Embryonic facial prominence (tissue), 1 donor: Measurements from ENCODE around the gene CD274.
"Not testable (repeated sequence)": the region's sequence is repeated elsewhere in the genome, so short reads cannot be mapped to it uniquely, and the experiment has no call there.

Experiments used
- DNase-seq: peaks from one replicate; pipeline ENCODE4 v3.0.0-alpha.2; 2016; ENCODE audit errors: extremely low spot score

The CD274 gene

DNA sequence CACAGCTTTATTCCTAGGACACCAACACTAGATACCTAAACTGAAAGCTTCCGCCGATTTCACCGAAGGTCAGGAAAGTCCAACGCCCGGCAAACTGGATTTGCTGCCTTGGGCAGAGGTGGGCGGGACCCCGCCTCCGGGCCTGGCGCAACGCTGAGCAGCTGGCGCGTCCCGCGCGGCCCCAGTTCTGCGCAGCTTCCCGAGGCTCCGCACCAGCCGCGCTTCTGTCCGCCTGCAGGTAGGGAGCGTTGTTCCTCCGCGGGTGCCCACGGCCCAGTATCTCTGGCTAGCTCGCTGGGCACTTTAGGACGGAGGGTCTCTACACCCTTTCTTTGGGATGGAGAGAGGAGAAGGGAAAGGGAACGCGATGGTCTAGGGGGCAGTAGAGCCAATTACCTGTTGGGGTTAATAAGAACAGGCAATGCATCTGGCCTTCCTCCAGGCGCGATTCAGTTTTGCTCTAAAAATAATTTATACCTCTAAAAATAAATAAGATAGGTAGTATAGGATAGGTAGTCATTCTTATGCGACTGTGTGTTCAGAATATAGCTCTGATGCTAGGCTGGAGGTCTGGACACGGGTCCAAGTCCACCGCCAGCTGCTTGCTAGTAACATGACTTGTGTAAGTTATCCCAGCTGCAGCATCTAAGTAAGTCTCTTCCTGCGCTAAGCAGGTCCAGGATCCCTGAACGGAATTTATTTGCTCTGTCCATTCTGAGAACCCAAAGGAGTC, at the start of gene CD274:
TSS of gene CD274 (plus strand) at position 184 of the 733 bp plus-strand sequence. CDS start 5,572 bp downstream, outside the sequence.
- no peak for DNase-seq

DNA sequence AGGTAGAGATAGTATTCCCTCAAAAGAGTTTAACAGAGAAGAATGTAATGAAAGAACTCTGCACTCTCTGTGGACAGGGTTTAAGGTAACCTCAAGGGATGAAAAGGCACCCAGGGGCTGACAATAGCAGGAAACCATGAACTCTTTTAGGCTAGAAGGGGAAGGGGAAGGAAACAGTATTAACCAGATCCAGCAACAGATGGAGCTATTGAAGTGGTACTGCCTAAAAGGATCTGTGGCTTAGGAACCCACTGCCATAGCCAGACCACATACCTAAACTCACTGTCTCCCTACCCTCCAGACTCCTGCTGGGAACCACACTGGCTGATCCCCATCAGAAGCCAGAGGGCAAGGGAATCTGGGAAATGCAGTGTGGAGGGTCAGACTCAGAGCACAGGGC, 48.1 kb upstream of the CD274 start:
- DNase-seq: no peak

DNA sequence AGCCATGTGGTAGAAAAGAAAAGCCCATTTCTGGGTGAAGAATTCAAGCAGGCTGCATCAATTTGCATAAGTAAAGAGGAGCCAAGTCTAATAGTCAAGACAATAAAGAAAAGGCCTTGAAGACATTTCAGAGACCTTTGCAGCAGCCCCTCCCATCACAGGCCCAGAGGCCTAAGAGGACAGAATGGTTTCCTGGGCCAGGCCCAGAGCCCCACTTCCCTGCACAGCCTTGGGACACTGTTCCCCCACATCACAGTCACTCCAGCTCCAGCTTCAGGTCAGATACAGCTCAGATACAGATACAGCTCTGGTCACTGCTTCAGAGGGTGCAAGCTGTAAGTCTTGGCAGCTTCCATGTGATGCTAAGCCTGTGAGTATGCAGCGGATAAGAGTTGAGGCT, 41.7 kb upstream of the CD274 start:
- no peak for DNase-seq

DNA sequence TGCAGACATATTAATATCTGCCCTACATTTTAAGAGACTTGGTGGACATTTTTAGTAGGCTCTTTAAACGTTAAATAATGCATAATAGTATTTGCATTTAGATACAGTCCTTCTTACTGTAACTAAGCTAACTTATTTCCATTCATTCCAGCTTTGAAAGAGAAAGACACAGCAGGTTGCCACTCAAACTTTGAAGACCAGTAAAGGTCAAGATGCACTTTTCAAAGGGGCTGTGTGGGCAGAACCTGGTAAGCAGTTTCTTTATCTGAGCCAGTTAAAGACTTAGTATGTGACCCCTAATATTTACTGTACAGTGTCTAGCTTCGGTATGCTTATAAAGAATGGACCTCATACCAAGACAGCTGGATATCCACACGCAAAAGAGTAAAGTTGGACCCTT, 33.4 kb upstream of the CD274 start:
- no peak for DNase-seq

DNA sequence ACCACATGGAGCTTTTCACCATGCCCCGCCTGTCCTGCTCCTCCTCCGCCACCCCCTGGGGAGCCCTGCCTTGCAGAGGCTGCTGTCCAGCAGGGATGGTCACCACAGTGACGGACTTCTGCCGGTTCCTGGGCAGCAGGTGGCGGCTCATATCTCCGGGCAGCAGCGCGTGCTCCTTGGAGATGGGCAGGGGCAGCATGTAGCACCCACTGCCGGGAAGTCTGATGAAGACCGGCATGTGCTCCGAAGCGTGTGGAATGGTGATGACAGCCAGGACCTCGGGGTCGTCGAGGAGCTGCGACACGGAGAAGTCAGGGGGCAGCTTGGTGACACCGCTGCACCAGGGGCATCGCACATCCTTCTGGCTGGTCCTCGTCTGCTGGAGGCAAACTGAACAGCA, 31.9 kb upstream of the CD274 start:
- DNase-seq: no peak

DNA sequence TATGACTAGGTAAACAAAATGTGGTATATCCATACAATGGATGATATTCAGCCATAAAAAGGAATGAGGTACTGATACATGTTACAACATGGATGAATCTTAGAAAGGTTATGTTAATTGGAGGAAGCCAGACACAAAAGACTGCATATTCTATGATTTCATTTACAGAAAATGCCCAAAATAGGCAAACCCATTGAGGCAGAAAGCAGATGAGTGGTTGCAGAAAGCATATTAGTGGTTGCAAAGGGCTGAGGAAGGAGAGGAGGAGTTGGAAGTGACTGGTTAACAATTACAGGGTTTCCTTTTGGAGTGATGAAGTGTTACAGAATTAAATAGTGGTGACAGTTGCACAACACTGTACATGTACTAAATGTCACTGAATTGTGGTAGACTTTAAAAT, 30.4 kb upstream of the CD274 start:
- DNase-seq: no peak

DNA sequence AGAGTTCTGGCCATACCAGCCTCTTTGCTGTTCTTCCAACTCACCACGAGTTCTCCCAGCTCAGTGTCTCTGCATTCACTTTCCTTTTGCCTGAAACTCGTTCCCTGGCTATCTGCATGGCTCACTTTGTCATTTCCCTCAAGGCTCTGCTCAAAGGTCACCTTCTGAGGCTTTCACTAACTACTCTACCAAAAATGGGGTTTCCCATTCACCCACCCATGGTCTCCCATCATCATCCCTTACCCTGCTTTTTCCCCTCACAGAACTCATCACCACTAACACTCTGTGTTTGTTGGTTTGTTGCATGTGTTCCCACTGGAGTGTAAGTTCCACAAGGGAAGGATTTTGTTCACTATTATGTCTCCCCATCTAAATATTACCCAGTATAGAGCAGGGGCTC, 29.2 kb upstream of the CD274 start:
- no peak for DNase-seq

DNA sequence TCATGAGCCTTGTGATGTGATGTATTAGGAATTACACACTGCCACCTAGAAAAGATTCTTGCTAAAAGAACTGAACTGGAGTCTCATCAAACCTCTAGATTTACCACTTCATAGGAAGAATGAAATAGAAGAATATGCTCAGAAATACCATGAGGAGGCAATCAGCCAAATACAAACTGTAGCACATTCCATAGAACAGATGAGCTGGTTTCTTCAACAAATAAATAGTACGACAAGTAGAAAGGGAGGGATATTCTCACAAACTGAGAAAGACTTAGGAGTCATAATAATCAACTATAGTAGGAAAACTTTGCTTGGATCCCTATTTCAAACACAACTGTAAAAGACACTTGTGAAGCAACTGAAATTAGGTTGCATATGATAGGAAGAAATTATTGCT, 28.1 kb upstream of the CD274 start:
- DNase-seq: no peak

DNA sequence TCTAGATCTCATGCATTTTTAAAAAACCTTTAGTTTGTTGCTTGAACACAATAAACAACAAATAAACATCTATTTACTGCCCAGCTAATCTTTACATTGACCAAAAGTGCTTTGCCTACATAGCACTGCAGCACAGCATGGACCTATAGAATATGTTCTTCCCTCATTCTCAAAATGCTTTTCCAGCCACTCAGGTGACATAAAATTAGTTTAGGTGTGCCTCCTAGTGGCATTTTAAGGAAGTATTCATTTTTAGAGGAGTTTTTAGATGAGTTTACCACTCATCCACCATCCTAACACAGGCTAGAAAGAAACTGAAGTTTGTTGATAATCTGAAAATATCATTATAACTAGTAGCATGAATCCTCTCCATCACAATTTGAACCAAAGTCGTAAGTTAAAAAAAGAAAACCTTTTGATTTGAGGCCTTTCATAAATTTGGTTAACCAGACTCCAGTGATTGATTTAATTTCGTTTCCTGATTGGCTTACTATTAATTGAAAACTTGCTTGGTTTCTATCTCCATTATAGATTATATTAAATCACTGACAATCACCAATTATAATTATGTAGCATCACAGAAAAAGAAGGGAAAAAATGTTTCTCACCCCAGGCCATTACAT, 25.2 kb upstream of the CD274 start:
- no peak for DNase-seq

DNA sequence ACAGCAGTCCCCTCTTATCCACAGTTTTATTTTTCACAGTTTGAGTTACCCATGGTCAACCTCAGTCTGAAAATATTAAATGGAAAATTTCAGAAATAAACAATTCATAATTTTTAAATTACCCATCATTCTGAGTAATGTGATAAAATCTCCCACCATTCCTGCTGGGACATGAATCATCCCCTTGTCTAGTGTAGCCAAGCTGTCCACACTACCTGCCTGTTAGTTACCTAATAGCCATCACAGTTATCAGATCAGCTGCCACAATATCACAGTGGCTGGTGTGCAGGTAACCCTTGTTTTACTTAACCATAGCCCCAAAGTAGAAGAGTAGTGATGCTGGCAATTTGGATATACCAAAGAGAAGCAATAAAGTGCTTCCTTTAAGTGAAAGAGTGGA, 23.3 kb upstream of the CD274 start:
- DNase-seq: no peak

DNA sequence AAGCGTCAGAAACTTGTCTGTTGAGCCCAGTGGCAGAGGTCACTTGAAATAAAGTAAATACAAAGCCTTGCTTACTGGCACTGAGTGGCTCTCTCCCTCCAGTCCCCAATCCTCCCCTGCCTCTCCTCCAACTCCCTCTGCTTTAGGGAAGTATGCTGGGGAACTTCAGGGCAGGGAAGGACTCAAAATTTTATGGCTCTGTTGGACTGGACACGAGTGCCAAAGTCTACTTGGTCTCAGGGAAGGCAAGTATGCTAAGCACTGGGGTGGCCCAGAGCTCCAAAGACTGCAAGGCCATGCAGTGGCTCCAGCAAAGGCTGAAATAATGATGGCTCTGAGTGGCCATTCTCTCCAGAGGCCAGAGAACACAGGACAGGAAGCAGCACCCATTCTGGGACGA, 22.2 kb upstream of the CD274 start:
- DNase-seq: no peak

DNA sequence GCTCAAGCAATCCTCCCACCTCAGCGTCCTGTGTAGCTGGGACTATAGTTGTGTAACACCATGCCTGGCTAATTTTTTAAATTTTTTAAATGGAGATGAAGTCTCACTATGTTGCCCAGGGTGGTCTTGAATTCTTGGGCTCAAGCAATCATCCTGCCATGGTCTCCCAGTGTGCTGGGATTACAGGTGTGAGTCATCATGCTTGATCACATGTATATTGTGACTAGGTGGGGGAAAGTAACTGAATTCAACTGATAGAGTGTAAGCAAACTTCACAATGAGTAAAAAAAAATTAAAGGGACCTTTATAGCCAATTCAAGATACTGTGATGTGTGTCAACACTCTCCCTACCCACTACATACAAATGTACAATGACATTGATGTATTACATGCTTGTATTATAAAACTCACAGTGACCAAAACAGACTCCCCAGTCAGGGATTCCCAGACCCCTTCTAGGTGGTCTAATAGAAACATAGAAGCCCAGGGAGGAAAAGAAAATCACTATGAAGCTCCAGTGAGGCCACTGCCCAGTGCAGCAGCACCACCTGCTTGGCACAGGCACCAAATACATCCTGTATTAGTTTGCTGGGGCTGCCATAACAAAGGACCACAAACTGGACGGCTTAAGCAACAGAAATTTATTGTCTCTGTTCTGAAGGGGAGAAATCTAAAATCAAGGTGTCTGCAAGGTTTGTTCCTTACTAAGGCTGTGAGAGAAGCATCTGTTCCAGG, 21.4 kb upstream of the CD274 start:
- no peak for DNase-seq

DNA sequence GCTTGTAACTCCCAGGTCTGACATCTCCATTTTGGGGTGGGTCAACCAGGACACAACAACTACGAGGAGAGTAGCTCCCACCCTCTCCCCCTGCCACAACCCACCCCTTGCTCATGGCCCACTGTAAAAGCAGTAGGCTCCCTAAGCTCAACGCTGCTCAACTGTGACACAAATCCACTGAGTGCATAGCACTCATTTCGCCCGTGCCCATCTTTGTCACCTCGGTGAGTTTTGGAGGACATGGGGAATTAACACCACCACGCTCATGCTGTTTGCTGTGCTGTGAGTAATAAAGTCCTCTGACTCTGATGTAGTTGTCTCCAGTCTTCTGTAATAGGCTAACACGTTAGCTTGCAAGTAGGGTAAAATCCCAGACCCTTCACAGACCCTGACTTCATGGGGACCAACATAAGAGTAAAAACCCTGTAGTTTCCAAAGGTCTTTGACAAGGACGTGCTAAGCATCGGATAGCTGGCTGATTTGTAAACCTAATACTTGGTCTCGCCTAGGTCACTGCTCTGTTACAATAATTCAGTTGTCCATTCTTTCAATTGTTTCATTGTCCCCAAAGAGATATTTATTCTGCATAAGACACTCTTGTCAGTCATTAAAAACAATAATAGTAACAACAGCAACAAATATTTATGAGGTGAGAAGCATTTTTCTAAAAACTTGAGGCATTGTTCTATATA, 20.3 kb upstream of the CD274 start:
- no peak for DNase-seq

DNA sequence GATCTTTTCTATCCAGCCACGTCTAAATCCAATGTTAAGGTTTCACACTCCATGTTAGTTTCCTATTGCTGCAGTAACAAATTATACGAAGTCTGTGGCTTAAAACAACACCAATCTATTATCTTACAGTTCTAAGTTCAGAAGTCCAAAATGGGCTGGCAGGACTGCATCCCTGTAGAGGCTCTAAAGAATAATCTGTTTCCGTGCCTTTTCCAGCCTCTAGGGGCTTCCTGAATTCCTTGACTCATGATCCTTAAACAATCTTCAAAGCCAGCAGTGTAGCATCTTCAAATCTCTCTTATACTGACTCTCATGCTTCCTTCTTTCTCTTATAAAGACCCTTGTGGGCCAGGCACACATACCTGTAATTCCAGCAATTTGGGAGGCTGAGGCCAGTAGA, 19.4 kb upstream of the CD274 start:
- DNase-seq: no peak

DNA sequence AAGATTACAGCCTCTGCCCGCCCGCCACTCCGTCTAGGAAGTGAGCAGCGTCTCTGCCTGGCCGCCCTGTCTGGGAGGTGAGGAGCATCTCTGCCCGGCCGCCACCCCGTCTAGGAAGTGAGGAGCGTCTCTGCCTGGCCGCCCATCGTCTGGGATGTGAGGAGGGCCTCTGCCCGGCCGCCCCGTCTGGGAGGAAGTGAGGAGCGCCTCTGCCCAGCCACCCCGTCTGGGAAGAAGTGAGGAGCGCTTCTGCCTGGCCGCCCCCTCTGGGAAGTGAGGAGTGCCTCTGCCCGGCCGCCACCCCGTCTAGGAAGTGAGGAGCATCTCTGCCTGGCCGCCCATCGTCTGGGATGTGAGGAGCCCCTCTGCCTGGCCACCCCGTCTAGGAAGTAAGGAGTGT, 17.5 kb upstream of the CD274 start:
- not testable (repeated sequence) for DNase-seq

DNA sequence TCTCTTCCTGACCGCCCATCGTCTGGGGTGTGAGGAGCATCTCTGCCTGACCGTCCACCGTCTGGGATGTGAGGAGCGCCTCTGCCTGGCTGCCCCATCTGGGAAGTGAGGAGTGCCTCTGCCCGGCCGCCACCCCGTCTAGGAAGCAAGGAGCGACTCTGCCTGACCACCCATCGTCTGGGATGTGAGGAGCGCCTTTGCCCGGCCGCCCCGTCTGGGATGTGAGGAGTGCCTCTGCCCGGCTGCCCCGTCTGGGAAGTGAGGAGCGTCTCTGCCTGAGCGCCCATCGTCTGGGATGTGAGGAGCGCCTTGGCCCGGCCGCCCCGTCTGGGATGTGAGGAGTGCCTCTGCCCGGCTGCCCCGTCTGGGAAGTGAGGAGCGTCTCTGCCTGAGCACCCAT, 17.0 kb upstream of the CD274 start:
- DNase-seq: not testable (repeated sequence)

DNA sequence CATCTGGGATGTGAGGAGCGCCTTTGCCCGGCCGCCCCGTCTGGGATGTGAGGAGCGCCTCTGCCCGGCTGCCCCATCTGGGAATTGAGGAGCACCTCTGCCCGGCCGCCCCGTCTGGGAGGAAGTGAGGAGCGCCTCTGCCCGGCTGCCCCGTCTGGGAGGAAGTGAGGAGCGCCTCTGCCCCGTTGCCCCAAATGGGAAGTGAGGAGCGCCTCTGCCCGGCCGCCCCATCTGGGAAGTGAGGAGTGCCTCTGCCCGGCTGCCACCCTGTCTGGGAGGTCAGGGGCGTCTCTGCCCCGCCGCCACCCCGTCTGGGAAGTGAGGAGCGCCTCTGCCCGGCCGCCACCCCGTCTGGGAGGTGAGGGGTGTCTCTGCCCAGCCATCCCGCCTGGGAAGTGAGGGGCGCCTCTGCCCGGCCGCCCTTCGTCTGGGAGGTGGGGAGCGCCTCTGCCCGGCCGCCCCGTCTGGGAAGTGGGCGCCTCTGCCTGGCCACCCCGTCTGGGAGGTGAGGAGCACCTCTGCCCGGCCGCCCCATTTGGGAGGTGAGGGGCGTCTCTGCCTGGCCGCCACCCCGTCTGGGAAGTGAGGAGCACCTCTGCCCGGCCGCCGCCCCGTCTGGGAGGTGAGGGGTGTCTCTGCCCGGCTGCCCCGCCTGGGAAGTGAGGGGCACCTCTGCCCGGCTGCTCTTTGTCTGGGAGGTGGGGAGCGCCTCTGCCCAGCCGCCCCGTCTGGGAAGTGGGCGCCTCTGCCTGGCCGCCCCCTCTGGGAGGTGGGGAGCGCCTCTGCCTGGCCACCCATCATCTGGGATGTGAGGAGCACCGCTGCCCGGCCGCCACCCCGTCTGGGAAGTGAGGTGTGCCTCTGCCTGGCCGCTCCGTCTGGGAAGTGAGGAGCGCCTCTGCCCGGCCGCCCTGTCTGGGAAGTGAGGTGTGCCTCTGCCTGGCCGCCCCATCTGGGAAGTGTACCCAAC, 16.2 kb upstream of the CD274 start:
- DNase-seq: not testable (repeated sequence)

DNA sequence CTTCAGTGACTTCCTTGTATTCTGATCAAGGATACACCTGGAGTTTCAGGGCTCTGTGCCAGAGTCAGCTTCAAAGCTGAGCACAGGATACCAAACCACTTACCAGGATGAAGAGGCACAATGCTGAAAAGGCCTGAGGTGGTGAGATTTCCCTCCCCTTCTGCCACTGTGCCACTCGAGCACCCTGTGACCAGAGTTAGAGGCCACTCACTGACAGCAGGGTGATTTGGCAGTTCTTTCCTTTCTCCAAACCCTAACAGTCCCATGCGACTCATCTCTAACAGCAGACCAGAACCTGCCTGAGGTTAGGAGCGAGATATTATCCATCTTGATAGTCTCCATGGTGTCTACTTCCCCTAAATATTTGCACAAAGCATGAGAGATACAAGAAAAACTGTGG, 14.4 kb upstream of the CD274 start:
- no peak for DNase-seq

DNA sequence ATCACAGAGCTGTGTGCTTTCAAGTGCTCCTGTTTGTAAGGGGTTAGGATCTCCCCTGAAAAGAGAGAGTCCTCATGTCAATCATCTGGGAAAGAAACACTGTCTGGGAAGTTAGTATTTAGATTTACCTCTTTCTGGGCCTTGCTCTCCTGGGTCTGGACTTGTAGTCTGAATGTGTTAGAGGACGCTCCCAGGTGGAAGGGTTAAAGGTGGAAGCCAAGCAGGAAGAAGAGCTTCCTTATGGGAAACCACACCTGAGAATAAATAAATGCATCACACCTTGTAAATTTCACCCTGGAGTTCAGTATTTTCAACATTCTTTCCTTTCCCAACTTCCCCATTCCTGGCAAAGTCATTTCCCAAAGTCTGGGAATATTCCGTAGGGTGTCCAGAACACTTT, 13.9 kb upstream of the CD274 start:
- DNase-seq: no peak

DNA sequence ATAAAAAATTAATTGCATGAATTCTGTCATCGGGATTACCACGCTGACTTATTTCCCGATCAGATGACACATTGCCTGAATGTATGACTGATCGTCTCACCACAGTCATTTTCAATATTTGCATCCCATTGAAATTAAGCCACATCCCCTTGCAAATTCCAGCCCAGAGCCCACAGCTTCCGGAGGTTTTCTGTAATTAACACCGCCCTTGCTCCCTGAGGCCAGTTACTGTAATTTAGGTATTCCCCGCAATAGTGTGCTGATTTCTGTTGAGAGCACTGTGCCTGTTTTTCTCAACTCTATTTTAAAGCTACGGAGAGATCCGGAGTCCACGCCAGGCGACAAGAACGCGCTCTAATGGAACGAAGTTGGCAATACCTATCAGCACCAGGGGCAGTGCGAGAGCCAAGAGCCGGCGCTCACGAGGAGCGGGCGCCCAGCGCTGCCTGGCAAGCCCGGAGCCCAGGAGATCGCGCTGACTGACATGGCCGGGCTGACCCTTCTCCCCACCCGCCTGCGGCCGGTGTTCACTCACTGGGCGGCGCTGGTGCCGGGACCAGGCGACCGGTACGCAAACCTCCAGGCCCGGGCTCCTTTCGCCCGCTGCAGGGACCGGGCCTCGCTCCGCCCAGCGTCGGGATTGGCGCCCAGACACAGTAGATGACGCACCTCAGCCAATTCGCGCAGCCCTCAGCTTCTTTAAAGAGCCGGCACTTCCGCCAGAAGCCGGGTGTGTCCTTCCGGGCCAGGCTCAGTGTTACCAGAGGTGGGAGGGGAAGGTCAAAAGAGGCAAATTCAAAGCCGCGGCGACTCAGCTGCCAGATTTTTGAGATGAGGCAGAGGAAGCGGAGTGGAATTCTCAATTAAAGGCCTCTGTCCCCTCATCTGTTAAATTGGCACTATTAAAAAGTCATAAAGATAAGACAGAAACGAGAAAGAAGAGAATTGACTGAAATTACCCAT, 12.8 kb upstream of the CD274 start, which contains the start of gene PLGRKT:
TSS of gene PLGRKT (minus strand) at position 672 of the 963 bp plus-strand sequence. CDS start 5,948 bp downstream, outside the sequence.
- peak; percentile 84 for DNase-seq
